ENCODE data around the gene NACA2.

NACA2 gene

GRCh38 chr17:61543786-61544415 is 47.1 kb downstream of the NACA2 start:
- DNase-seq: no peak

DNA sequence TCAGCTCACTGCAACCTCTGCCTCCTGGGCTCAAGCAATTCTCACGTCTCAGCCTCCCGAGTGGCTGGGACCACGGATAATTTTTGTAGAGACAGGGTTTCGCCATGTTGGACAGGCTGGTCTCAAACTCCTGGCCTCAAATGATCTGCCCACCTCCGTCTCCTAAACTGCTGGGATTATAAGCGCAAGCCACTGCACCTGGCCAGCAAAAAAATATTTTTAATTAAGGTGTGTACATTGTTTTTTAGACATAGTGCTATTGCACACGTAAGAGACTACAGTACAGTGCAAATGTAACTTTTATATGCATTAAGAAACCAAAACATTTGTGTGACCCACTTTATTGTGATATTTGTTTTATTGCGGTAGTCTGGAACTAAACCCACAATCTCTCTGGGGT is 49.0 kb downstream of the NACA2 start:
- DNase-seq: no peak

GRCh38 chr17:61540874-61541273 is 50.1 kb downstream of the NACA2 start:
- no peak for DNase-seq

Measured in activated gamma-delta T cell treated with Interleukin-2 at 50 U/mL for 16 hours (primary cell).